GM18867 (cell line): ENCODE measurements around the gene SRGAP1.
"Not testable (repeated sequence)": the region's sequence is repeated elsewhere in the genome, so short reads cannot be mapped to it uniquely, and the experiment has no call there.

ENCODE experiments used
- ATAC-seq: cut with Tn5 transposase; IDR thresholded peaks from one replicate; pipeline ENCODE4 v1.9.1; 2021; ENCODE audit warnings: mild to moderate bottlenecking, moderate library complexity; ENCODE audit not compliant: unreplicated experiment

SRGAP1 gene

DNA sequence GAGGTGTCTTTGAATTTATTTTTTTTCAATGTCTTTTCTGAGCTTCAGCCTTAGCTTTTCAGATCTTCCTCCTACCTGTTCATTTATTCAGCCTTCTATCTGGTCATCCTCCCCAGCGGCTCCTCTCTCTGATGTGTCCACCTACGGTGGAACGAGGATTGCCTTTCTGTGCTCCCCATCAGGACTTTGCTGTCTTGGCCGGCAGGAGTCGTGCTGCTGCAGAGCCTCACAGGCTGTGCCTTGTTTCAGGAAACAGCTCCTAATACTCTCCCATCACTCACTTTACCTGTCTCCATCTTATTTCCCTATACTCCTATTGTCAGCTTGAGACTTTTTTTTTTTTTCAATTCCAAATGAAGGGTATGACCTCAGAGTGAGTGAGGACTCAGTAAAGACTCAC is 300.7 kb downstream of the SRGAP1 start:
- ATAC-seq, result no peak

DNA sequence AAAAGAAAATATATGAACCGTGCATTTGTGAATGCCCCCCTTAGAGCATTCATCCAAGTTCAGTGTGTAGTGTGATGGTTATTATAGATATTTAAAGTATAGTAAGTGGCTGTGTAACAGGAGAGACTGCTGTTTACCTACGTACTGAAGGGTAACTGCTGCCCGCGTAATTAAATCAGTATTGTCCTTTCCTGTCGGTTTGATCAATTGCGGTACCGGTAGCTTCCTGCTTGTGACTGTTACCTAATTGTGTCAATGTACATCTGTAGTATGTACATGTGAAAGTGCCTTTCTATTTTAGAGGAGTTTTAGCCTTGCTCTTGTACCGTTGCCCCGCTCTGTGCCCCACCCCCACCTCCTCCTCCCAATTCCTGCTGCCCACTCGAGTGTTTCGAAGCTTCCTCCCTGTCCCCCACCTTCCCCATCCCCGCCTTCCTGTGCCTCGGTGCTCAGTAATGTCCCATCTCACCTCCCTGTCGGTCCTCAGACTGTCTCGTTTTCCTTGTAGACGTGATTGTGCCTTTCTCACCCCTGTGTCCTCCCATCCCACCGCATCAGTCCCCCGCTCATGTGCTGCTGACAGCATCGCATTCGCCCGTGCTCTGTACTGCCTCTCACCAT is 302.6 kb downstream of the SRGAP1 start:
- no peak for ATAC-seq

DNA sequence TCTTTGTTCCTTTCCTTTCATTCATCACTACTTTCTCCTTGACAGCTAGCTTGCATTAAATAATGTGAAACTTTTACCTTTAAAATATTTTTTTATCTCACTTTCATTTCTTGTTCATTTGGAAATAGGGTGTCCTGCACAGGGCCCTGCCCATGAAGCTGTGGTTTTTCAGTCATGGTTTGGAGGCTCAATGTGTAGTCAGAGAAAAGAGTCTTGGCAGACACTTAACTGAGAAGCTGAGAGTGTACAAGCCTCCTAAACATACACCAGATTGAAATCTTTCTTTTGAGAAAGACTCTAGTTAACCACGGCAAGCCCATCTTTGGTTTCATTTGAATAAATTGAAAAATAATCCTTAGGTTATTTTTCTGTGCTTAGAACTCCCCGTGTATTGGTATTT is 303.4 kb downstream of the SRGAP1 start:
- ATAC-seq, result no peak

DNA sequence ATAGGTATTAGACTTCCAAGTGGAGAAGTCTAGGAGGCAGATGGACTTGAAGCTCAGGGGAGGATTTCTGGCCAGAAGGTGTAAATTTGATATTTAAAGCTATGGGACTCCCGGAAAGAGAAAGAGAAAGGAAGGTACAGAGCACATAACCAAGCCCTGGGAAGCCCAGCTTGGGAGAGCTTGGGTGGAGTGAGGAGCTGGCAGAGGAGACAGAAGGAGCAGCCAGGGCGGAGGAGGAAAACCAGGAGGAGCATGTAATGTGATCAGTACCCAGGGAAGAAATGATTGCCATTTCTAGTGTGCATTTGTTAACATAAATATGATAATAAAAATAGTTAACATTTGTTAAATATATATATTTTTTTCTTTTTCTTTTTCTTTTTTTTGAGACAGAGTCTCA is 310.2 kb downstream of the SRGAP1 start:
- no peak for ATAC-seq

DNA sequence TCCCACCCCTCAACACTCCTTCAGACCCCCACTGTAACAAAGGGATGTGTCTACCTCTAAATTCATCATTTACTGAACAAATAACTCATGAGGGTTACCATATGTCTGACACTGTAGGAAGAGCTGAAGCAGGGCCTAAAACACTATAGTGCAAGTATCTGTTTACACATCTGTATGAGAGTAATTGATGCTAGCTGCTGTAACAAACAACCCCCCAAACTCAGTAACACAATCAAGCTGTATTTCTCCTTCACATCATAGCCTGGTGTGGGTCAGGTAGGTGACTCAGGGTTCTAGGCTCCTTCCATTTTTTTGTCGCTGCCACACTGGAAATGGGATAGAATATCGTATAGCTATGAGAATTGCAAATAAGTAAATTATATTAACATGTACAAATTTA is 312.6 kb downstream of the SRGAP1 start:
- ATAC-seq, result no peak

DNA sequence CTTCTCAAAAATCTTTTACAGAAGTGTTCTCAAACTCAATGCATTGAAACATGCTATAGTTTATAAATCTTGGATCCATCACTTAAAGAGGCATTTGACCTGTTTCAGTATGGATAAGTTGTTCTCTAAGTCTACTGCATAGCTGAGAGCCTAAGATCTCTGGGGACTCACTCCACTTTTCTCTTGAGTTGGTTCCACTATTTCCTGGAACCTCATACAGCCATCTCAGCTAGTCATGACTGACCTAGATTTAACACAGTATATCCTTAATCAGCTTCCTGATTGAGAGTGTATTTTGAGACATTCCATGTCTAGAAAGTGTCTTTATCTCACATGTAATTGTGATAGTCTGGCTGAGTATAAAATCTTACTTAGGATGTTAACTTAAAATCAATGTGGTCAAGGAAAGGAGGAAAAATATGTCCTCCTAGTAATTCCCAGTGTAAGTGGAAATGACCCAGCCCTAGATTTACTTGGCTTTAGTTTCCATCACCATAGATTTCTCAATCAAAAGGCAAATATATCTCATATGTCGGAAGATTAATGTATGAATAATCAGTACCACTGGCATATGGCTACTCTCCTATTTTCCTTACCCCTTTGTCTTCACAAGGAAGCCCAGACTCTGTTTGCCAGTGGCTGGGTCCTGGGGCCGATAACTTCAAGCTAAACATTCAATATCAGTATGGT is 315.7 kb downstream of the SRGAP1 start:
- ATAC-seq, result no peak

DNA sequence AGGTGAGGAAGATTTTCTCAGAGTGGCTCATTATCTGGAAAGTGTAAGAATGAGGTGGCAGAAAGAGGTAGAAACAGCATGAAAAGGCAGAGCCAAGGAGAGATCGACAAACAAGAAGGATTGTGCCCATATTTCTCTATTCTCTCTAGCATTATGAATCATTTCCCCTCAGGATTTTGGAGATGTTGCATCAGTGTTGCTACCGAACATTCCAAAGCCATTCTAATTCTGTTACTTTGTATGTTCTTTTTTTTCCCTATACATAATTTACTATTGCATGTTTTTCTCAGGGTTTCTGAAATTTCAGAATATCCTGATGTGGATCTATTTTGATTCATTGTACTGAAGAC is 316.2 kb downstream of the SRGAP1 start:
- ATAC-seq, result no peak

DNA sequence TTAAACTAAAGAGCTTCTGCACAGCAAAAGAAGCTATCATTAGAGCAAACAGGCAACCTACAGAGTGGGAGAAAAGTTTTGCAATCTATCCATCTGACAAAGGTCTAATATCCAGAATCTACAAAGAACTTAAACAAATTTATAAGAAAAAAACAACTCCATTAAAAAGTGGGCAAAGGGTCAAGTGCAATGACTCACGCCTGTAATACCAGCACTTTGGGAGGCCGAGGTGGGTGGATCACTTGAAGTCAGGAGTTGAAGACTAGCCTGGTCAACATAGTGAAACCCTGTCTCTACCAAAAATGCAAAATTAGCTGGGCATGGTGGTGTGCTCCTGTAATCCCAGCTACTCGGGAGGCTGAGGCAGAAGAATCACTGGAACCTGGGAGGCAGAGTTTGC is 322.1 kb downstream of the SRGAP1 start:
- not testable (repeated sequence) for ATAC-seq

DNA sequence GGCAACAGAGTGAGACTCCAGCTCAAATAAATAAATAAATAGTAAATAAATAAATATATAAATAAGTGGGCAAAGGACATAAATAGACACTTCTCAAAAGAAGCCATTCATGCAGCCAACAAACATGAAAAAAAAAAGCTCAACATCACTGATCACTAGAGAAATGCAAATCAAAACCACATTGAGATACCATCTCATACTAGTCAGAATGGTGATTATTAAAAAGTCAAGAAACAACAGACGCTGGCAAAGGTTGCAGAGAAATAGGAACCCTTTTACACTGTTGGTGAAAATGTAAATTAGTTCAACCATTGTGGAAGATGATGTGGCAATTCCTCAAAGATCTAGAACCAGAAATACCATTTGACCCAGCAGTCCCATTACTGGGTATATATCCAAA is 322.5 kb downstream of the SRGAP1 start:
- ATAC-seq, result not testable (repeated sequence)

DNA sequence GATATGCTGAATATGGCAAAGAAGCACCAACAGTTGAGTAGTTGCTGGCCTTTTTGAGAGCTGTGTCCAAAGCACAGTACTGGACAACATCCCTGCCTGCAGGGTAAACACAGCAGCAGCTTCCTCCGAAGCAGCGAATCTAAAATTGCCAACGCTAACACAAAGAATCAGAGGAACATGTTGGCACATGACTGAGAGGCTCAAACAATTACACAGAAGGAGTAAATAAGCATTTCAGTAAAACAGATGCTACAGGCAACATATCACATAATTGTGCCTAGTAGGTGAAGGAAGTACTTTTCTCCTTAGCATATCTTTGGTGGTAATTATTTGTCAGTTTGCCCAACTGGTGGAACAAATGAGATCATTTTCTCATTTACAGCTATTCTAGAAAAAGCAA is 325.5 kb downstream of the SRGAP1 start:
- no peak for ATAC-seq

DNA sequence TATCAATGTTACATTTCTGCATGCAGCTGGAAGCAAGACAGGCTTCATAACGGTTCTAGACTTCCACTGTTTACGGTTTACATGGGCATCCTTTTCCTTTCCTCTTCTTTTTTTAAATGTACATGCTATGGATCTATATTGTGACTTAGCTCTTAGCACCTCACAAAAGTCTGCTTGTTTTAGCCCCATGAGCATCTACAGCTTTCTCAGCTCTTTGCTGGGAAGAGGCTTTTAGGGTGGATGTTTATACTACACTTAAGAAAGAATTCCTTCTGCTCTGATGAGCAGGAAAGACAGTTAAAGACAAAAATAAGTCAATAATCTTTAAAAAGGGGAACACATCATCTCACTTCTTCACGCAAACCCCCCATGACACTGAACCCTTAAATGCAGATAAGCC is 326.2 kb downstream of the SRGAP1 start:
- ATAC-seq, result no peak

DNA sequence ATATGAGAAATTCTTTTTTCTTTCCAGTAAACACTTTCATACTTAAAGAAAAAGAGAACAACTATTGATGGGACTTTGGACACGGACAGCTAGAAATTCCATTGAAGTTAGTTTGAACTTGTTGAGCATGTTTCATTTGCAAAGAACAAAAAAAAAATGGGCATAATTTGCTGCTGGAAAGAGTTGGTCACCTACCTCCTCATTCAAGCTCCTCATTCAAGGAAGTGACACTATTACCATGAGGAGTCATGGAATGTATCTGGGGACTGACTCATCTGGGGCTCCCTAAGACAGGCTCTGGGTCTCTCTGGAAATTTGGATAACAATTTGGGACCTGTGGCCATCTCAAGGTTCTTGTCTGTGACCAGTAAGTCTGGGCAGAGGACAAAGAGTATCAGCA is 327.2 kb downstream of the SRGAP1 start:
- no peak for ATAC-seq

DNA sequence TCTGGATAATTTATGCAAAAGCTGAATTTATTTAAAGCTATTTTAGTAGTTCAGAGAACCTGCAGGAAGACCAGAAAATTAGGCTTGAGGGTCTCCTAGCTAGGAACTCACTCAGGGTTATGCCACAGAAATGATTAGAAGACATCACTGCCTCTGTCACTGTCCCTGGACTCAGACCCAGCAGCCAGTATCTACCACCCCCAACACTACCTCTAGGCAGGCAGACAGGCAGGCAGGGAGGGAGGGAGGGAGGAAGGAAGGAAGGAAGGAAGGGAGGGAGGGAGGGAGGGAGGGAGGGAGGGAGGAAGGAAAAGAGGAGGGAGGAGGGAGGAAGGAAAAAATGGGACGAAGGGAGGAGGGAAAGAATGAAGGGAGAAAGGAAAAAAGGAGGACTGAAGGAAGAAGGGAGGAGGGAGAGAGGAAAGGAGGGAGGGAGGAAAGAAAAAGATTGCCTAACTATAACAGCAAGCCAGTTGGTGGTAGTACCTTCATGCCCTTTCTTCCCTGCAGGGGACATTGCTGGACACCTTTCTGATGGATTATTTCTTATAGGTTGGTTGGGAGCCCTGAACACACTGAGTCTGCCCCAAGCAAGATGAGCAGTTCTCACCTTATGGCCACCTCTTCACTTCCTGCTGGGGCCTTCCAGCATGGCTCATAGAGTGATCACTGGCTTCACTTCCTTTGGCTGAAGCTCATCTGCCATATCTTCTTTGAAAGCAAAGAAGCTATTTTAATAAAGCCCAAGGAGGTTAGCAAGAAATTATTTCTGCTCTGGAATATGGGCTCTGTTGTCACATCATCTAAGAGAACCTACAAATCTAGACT is 327.9 kb downstream of the SRGAP1 start:
- ATAC-seq, result no peak

DNA sequence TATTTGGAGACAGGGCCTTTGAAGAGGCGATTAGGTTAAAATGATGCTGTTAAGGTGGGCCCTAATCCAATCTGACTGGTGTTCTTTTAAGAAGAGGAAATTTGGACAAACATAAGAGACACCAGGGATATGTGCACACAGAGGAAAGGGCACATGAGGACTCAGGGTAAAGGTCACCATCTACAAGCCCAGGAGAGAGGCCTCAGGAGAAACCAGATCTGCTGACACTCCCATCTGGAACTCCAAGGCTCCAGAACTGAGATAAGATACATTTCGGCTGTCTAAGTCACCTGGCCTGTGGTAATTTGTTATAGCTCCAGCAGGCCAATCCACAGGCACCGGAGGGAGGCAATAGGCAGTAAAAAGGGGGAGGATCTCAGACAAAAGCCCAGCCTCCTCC is 329.0 kb downstream of the SRGAP1 start:
- ATAC-seq, result no peak

DNA sequence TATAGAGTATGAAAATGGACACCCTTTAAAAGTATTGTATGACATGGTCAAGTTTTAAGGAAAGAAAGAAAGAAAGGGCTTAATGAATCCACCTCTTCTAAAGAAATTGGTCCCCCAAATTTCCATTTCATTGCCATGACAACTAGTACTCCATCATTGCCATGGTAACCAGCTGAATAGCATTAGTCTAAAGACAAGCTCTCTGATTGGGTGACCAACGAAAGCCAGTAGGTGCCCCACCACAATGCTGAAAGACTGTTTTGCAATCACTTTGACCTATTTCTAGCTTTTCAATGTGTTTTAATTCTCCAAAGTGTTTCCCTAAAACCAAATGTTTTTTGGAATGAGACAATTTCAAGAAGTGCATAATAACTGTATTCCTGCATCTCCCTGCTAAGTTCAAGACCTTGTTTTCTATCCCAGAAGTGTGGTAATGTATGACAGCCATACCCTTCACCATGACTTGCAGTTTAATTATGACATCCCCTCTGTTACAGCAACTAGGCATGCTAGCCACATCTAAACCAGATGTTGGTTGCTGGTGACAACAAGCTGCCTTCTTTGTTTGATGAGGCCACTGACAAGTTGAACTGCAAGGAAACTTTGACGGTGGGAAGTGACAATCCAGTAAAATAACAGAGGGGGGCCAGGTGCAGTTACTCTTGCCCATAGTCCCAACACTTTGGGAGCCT is 330.9 kb downstream of the SRGAP1 start:
- ATAC-seq, result no peak

DNA sequence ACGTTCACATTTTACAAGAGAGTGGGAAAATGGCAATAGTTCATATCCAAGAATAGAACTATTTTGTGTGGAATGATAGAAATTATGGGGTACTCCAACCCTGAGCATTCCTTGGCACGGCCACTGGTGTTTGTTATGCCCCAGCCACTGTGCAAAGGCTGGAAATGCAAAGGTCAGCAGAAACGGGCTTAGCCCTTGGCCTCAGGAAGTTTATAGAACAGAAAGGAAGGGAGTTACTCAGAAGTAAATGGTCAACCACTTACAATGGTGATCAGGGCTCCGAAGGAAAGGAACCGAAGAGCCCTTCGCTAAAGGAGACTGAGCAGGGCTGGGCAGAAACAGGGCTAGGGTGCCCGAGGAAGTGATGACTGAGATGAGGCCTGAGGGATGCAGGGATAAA is 332.5 kb downstream of the SRGAP1 start:
- ATAC-seq, result no peak

DNA sequence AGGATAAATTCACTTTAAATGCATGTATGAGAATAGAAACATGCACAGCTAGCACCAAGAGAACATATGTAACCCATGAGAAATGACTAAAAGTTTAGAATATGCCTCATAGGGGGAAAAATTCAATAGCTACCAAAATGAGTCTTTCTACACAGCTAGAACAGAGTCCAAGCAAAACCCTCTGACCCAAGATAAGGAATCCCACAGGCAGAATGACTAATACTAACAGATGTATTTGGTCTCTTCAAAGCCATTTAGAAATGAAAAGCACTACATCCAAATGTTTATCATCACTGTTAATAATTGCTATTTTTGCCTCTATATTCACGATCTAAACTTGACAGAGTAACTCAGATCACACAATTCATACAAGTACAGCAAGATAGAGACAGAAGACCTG is 333.6 kb downstream of the SRGAP1 start:
- no peak for ATAC-seq

DNA sequence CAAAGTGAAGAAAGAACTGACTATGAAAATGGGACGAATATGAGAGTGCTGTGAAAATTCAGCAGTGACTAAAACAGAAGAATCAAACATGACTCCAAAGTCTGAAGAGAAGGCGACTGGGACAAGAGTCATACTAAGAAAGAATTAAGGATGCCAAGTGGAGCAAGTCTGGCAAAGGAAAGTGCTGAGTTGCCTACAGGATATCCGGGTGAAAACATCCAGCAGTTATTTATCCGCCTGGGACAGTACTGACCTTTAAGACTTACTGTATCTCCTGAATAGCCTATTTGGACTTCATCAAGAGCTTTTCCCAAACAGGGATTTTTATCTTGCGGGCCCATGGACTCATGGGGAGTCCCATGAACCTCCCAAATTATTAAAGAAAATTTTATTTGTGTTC is 336.5 kb downstream of the SRGAP1 start:
- no peak for ATAC-seq

DNA sequence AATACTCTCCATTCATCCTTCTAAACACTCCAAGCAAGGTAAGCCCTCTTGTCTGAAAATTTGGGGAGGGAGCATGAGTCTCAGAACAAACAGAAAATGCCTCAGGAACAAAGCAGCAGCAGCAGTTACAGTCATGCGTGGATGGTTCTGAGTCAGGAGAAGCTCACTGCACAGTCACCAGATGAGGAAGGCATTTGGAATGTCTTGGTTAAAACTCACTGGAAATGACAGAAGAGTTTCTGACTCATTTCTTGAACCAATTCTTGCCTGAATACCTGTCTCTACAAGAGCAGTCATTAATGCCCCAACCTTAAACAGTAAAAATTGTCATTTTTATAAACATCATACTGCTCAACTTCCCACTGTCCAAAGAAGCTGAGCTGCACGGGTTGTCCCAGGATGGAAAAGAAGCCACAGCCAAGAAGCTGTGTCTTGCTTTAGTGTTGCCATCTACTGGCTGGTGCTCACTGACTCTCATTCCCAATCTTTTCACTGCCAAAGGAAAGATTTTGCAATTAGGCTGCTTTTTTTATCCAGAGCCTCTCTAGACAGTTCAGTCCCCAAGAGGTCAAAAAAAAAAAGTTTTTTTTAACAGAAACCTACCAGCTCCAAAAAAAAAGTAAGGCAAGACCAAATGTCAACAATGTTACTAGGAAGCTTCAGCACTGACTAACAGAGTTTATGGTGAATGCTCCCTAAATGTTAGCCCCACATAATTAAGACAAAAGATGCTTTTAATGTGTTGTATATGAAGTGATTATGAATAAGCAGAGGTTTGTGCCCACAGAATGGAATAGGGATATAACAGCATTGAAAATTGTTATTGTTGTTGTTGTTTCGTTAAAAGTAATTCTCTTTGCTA is 337.2 kb downstream of the SRGAP1 start:
- no peak for ATAC-seq

DNA sequence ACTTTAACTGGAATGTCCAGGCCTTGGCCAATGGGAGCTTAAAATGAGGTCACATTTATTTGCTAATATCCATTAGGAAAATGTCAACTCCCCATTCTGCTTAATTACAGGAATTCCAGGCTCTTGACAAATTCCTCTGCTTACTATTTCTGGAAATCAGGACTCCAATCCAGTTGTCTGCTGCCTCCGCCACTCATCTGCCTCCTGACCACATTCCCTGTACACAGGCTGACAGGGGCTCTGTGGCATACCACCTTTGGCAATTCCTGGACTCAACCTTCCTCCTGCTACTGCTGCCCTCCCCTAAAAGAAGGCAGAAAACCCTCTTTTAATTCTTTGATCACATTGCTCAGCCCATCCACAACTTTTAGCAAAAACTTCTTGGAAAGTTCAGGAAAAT is 339.7 kb downstream of the SRGAP1 start:
- ATAC-seq, result no peak

DNA sequence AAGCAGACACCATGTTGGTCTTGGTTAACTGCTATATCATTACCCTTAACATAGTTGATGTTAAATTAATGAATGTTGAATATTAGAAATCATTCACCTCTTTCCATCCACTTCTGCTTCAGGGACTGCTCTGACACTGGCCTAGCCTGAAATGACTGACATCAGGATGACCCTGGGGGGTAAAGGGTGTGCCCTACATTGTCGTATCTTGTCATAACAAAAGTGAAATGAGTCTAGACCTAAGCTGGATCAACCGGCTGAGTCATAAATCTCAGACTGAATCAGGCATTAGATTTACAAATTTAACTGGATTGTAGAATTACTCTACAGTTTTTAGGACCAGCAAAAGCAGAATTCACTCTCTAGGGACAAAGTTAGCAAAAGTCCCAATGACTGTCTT is 342.3 kb downstream of the SRGAP1 start:
- peak; percentile 97 for ATAC-seq
